ENCODE measurements around the gene RETSAT. TPM values are rescaled to one million over a fixed set of nuclear protein-coding genes. Genes with fewer than 3 reads are reported as not detected.
A peak's percentile ranks its signal among the peaks of the same experiment; 100 is the strongest.
"Not testable (repeated sequence)": the region's sequence is repeated elsewhere in the genome, so short reads cannot be mapped to it uniquely, and the experiment has no call there.

Gene RETSAT
- total RNA-seq, 2 experiments from 2014 or later, result 22.6 to 22.8 TPM

DNA sequence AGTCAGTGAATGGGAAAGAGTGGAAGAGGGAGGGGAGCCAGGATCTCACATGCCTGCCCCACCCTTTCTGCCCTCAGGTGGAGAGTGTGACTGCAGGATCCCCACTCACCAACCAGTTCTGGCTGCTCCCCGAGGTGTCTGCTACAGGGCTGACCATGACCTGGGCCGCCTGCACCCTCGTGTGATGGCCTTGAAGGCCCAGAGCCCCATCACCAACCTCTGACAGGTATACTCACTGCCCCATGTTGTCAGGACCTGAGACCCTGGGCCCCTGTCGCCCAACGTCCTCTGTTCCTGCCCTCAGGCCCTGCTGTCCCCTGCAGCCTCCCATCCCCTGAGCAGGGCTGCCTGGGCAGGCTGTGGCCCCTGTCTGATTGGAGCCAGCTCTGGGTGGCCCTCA is 38.4 kb downstream of the RETSAT start:
- intact Hi-C loops (cut with micrococcal nuclease); POLR2A ChIA-PET; H3K4me3 Mint-ChIP-seq; H3K9me3 Mint-ChIP-seq; H3K27ac Mint-ChIP-seq; DNase-seq; H3K27me3 Mint-ChIP-seq: not testable (repeated sequence)
- Mint-ChIP-seq H3K36me3 (peaks cover 43% of the 10 kb centered on the region), H3K4me1 (ENCODE audit: low read depth) (peaks cover 35% of the 10 kb centered on the region)
- CTCF ChIA-PET, result interaction anchor here (1.2 kb wide), 1 partner anchor 16 kb away, joined by 3 read pairs; no protein-coding TSS in a partner anchor

DNA sequence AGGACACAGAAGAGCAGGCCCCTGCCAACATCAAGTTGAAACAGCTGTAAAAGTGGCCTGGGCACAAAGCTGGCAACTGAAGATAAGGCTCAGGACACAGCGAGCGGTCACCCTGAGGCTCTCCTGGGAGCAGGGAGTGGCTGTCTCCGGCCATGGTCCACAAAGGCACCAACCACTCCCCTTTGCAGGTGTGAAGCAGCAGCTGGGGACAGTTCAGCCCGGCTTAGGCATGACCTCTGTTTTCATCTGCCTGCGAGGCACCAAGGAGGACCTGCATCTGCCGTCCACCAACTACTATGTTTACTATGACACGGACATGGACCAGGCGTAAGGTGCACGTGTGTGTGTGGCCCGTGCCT is 39.5 kb downstream of the RETSAT start:
- ChIA-PET CTCF (interaction anchor here (1.0 kb wide), 1 partner anchor 15 kb away, joined by 5 read pairs; no protein-coding TSS in a partner anchor), POLR2A (interaction anchor here (0.8 kb wide), 1 partner anchor 10 kb away, joined by 3 read pairs; no protein-coding TSS in a partner anchor)
- intact Hi-C loops (cut with micrococcal nuclease), result no loop called here
- no peak for DNase-seq
- peaks cover 33% of the 10 kb centered on the region for H3K36me3 Mint-ChIP-seq
- no peak overlapping the region for H3K27ac Mint-ChIP-seq
- H3K9me3 Mint-ChIP-seq, result no peaks in the 10 kb centered on the region
- H3K4me3 Mint-ChIP-seq, result no peak overlapping the region
- peaks cover 32% of the 10 kb centered on the region for H3K4me1 Mint-ChIP-seq (ENCODE audit: low read depth)
- no peaks in the 10 kb centered on the region for H3K27me3 Mint-ChIP-seq

DNA sequence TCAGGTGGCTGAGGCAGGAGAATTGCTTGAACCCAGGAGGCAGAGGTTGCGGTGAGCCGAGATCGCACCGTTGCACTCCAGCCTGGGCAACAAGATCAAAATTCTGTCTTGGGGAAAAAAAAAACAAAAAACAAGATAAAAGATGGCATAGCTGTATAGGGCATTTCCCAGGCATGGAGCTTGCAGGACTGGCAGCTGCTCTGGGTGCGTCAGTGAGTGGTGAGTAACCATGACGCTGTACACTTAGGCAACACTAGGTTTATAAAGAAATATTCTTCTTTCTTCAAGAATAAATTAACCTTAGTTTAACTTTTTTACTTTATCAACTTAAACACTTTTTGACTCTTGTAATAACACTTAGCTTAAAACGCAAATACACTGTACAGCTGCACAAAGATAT is 41.9 kb downstream of the RETSAT start:
- intact Hi-C loops (cut with micrococcal nuclease), result no loop called here
- H3K27me3 Mint-ChIP-seq, result no peaks in the 10 kb centered on the region
- no peak overlapping the region for H3K27ac Mint-ChIP-seq
- H3K4me1 Mint-ChIP-seq (ENCODE audit: low read depth), result peaks cover 30% of the 10 kb centered on the region
- DNase-seq, result no peak
- peaks cover 19% of the 10 kb centered on the region for H3K36me3 Mint-ChIP-seq
- CTCF ChIA-PET, result interaction anchor here (1.0 kb wide), 1 partner anchor 13 kb away, joined by 8 read pairs; no protein-coding TSS in a partner anchor
- POLR2A ChIA-PET, result interaction anchor here (0.6 to 0.7 kb wide), 2 partner anchors 24 to 340 kb away, joined by 3 read pairs; no protein-coding TSS in a partner anchor
- no peak overlapping the region for H3K4me3 Mint-ChIP-seq
- no peaks in the 10 kb centered on the region for H3K9me3 Mint-ChIP-seq

DNA sequence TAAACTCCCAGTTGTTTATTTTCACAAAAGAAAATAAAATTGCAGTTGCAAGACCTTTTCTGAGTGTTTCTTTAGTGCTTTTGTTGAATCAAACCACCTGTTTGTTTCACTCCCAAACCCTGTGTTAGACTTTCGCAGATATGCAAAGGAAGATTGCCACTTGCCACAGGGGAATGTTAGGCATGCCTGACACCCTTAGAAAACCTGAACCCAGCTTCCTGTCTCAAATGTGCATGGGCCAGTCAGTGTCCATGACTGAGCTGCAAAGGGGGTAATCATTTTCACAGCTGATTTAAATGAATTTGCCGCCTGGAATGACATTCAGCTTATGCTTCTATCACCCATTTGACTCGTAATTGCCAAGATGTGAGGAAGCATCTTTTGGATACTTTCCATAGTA is 44.0 kb downstream of the RETSAT start:
- H3K4me1 Mint-ChIP-seq (ENCODE audit: low read depth), result peaks cover 31% of the 10 kb centered on the region
- no peak for DNase-seq
- no peaks in the 10 kb centered on the region for H3K9me3 Mint-ChIP-seq
- no peak overlapping the region for H3K27ac Mint-ChIP-seq
- intact Hi-C loops (cut with micrococcal nuclease), result loop anchor here (1.0 to 2.0 kb wide), 2 partner anchors 8 to 16 kb away; partner anchors contain the start of gene TGOLN2
- POLR2A ChIA-PET, result interaction anchor here (1.0 to 3.1 kb wide), 4 partner anchors 9 to 228 kb away, joined by 3 to 14 read pairs (median 4); partner anchors contain the start of genes MAT2A and TGOLN2
- peak overlapping the region; percentile 60 for H3K4me3 Mint-ChIP-seq
- H3K36me3 Mint-ChIP-seq, result peaks cover 7% of the 10 kb centered on the region
- CTCF ChIA-PET, result interaction anchor here (1.0 to 3.6 kb wide), 3 partner anchors 11 to 292 kb away, joined by 3 to 31 read pairs (median 6); no protein-coding TSS in a partner anchor
- H3K27me3 Mint-ChIP-seq, result no peaks in the 10 kb centered on the region

DNA sequence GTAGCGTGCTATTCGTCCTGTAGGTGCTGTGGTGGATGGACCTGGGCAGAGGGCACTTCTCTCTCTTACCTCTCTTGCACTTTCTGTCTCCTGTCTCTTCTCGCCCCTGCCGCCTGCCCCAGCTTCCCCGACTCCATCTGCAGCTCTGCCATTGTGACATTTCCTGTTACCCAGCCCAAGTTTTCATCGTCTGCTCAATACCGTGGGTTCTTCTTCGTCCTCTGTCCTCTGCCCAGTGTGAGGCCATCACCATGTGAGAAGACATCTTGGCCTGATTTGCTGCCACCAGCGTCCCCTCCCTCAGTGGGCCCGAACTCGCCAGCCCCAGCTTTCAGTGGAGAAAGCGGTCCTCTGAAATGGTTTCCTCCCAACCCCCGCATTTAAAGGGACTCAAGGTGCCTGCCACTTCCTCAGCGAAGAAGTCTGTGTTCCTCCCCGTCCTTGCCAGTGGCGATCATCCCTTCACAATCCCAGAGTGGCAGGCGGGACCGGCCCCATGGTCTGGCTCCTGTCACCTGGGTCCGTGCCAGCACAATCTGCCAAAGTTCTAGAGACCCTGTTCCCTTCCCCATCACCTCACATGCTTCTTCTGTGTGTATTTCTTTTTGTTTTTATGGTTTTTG is 44.5 kb downstream of the RETSAT start:
- intact Hi-C loops (cut with micrococcal nuclease), result loop anchor here (1.0 to 2.0 kb wide), 2 partner anchors 8 to 17 kb away; partner anchors contain the start of gene TGOLN2
- peak overlapping the region; percentile 60 for H3K4me3 Mint-ChIP-seq
- peak; percentile 36 for DNase-seq
- H3K4me1 Mint-ChIP-seq (ENCODE audit: low read depth), result peaks cover 31% of the 10 kb centered on the region
- peak overlapping the region; percentile 38 for H3K27ac Mint-ChIP-seq
- no peaks in the 10 kb centered on the region for H3K9me3 Mint-ChIP-seq
- CTCF ChIA-PET, result interaction anchor here (1.0 to 3.6 kb wide), 4 partner anchors 10 to 292 kb away, joined by 3 to 31 read pairs (median 4); no protein-coding TSS in a partner anchor
- H3K27me3 Mint-ChIP-seq, result no peaks in the 10 kb centered on the region
- peaks cover 3% of the 10 kb centered on the region for H3K36me3 Mint-ChIP-seq
- POLR2A ChIA-PET, result interaction anchor here (1.0 to 3.2 kb wide), 6 partner anchors 10 to 229 kb away, joined by 3 to 14 read pairs (median 4); partner anchors contain the start of genes ELMOD3, MAT2A, RETSAT and TGOLN2

DNA sequence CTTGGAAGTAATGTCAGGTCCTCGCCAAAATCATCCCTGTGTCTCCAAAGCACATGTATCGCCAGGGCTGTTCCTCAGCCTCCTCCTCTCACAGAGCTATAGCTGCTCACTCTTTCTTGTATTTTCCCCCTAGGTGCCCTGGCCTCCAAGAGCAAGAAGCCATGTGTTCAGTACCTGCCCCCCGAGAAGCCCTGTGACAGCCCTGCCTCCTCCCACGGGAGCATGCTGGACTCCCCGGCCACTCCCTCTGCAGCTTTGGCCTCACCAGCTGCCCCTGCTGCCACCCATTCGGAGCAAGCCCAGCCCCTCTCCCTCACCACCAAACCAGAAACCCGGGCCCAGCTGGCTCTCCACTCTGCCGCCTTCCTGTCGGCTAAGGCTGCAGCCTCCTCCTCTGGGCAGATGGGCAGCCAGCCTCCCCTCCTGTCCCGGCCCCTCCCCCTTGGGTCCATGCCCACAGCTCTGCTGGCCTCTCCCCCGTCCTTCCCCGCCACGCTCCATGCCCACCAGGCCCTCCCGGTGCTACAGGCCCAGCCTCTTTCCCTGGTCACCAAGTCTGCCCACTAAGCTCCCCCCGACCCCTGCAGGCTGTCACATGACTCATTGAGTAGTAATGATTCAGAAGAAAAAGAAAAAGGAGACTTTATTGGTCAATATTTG is 45.3 kb downstream of the RETSAT start:
- CTCF ChIA-PET, result interaction anchor here (1.0 to 3.6 kb wide), 4 partner anchors 9 to 291 kb away, joined by 3 to 31 read pairs (median 4); no protein-coding TSS in a partner anchor
- Mint-ChIP-seq H3K36me3 (peaks cover 3% of the 10 kb centered on the region), H3K4me1 (ENCODE audit: low read depth) (peaks cover 31% of the 10 kb centered on the region), H3K27me3 (no peaks in the 10 kb centered on the region), H3K4me3 (peak overlapping the region; percentile 60), H3K9me3 (no peaks in the 10 kb centered on the region), H3K27ac (peak overlapping the region; percentile 38)
- POLR2A ChIA-PET, result interaction anchor here (1.2 to 3.2 kb wide), 4 partner anchors 11 to 46 kb away, joined by 3 to 14 read pairs (median 8); partner anchors contain the start of genes ELMOD3, RETSAT and TGOLN2
- DNase-seq, result no peak
- intact Hi-C loops (cut with micrococcal nuclease), result no loop called here

DNA sequence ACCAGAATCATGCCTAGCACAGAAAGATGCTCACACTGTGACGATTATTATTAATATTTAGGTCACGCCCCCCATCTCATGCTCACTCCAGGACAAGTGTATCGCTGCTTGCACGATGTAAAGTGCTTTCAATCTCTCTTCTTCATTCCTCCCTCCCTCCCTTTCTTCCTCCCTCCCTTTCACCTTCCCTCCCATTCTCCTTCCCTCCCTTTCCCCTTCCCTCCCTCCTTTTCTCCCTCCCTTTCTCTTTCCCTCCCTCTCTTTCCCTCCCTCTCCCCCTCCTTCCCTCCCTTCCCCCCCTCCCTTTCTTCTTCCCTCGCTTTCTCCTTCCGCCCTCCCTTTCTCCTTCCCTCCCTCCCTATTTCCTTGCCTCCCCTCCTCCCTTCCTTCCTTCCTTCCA is 46.1 kb downstream of the RETSAT start:
- no peak overlapping the region for H3K27ac Mint-ChIP-seq
- H3K4me3 Mint-ChIP-seq, result no peak overlapping the region
- intact Hi-C loops (cut with micrococcal nuclease), result no loop called here

DNA sequence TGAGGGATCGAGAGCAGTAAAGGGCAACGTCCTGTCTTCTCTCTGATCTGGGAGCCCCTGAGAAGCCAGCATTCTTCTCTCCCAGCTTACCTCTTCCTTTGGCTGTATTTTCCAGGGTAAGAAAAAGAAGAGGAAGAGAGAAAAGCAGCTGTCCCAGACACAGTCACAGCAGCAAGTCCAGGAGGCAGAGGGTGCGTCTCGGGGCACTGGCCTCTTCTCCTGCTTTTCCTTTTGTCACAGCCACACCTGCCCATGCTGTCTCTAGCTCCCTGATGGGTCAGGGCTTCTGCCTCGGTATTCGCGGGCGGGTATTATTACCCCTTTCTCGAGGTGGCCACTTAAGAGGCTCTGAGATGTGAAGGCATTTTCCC is 46.8 kb downstream of the RETSAT start:
- intact Hi-C loops (cut with micrococcal nuclease), result no loop called here
- ChIA-PET POLR2A (interaction anchor here (1.0 to 3.2 kb wide), 2 partner anchors 12 to 20 kb away, joined by 3 to 11 read pairs; partner anchors contain the start of gene TGOLN2), CTCF (interaction anchor here (0.9 to 1.0 kb wide), 2 partner anchors 9 to 41 kb away, joined by 3 to 5 read pairs; no protein-coding TSS in a partner anchor)
- no peaks in the 10 kb centered on the region for H3K9me3 Mint-ChIP-seq
- H3K27me3 Mint-ChIP-seq, result peaks cover 2% of the 10 kb centered on the region
- no peaks in the 10 kb centered on the region for H3K36me3 Mint-ChIP-seq
- H3K4me3 Mint-ChIP-seq, result peak overlapping the region; percentile 64
- peaks cover 31% of the 10 kb centered on the region for H3K4me1 Mint-ChIP-seq (ENCODE audit: low read depth)
- DNase-seq, result no peak
- peak overlapping the region; percentile 69 for H3K27ac Mint-ChIP-seq

More for the DNA sequence above, 46.1 kb downstream of the RETSAT start:
- CTCF ChIA-PET, result interaction anchor here (3.6 kb wide), 1 partner anchor 9 kb away, joined by 31 read pairs; no protein-coding TSS in a partner anchor
- Mint-ChIP-seq H3K27me3 (no peaks in the 10 kb centered on the region), H3K4me1 (ENCODE audit: low read depth) (peaks cover 31% of the 10 kb centered on the region), H3K9me3 (no peaks in the 10 kb centered on the region), H3K36me3 (no peaks in the 10 kb centered on the region)
- no peak for DNase-seq
- POLR2A ChIA-PET, result interaction anchor here (3.1 to 3.2 kb wide), 2 partner anchors 11 to 19 kb away, joined by 11 to 14 read pairs; partner anchors contain the start of gene TGOLN2

DNA sequence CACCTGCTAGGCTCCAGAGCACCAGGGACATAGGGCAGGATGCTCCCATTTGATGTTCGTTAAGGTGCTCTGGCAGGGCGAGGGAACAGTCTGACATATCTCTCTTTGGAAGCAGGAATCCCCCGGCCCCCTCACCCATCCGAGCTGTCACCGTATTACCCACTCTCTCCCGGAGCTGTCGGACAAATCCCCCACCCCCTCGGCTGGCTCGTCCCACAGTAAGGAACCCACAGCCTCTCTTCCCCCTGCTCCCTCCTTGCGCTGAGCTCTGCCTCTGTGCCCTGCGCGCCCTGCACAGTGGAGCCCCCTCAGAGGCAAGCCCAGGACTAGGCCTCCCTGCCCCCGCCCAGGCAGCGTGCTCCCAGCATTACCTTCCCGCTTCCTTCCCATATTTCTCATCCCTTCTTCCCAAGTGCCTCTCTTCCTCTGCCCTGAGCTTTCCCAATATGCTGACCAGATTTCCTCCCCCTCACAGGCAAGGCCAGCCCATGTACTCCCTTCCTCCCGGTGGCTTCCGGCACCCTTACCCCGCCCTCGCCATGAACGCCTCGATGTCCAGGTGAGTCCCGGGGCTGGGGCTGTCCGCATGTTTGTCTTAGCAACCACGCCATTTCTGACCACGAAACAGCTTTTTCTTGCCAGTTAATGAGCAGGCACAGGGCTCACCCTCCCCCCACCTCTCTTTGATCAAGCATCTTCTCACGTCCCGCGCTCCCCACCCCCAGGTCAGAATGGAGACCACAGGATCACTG is 50.4 kb downstream of the RETSAT start:
- CTCF ChIA-PET, result no interaction called here
- Mint-ChIP-seq H3K27me3 (peaks cover 4% of the 10 kb centered on the region), H3K36me3 (no peaks in the 10 kb centered on the region), H3K9me3 (no peaks in the 10 kb centered on the region), H3K4me3 (no peak overlapping the region), H3K27ac (no peak overlapping the region), H3K4me1 (ENCODE audit: low read depth) (peaks cover 16% of the 10 kb centered on the region)
- POLR2A ChIA-PET, result interaction anchor here (0.9 kb wide), 1 partner anchor 15 kb away, joined by 3 read pairs; no protein-coding TSS in a partner anchor
- DNase-seq, result no peak
- intact Hi-C loops (cut with micrococcal nuclease), result loop anchor here (5.0 kb wide), 2 partner anchors 172 to 248 kb away; partner anchors contain the start of gene TCF7L1

DNA sequence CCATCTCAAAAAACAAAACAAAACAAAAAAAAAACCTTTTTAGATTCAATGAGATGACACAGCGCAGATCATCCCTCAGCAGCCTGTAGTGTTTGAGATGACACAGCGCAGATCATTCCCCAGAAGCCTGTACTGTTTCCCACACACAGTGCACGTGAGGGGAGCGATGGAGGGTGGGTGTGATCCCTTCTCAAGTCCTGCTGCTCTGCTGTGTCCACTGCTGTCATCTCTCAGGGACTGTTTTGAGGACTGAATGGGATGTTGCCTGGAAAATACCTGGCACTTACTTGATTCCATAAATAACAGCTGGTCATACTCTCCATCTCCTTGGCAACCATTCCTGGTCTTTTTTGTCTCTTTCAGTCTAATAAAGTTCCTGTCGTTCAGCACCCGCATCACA is 52.2 kb downstream of the RETSAT start:
- H3K27me3 Mint-ChIP-seq, result peaks cover 4% of the 10 kb centered on the region
- H3K36me3 Mint-ChIP-seq, result no peaks in the 10 kb centered on the region
- H3K27ac Mint-ChIP-seq, result no peak overlapping the region
- peaks cover 6% of the 10 kb centered on the region for H3K4me1 Mint-ChIP-seq (ENCODE audit: low read depth)
- no peak for DNase-seq
- H3K9me3 Mint-ChIP-seq, result no peaks in the 10 kb centered on the region
- no peak overlapping the region for H3K4me3 Mint-ChIP-seq
- ChIA-PET CTCF (interaction anchor here (4.6 to 8.7 kb wide), 3 partner anchors 16 to 35 kb away, joined by 28 to 135 read pairs (median 45); no protein-coding TSS in a partner anchor), POLR2A (no interaction called here)
- intact Hi-C loops (cut with micrococcal nuclease), result loop anchor here (5.0 kb wide), 2 partner anchors 170 to 250 kb away; partner anchors contain the start of gene TCF7L1

All from activated CD4-positive, alpha-beta memory T cell treated with anti-CD3 and anti-CD28 coated beads for 36 hours (primary cell).